ENCODE measurements around the gene IL11. TPM values are rescaled to one million over a fixed set of nuclear protein-coding genes. Genes with fewer than 3 reads are reported as not detected.

The IL11 gene
- total and polyA plus RNA-seq, 2 of the 13 experiments (the other 11 are each of a cell fraction or from before 2014, with no cell fraction given), result 2.5 to 2.9 TPM

GRCh38 chr19:55389386-55390317 is 19.4 kb upstream of the IL11 start (continued):
- TF ChIP-seq TFAP4 (IDR thresholded peaks at IDR 0.05; ENCODE audit: borderline replicate concordance, low read depth) (no peak), ZBTB42 (CRISPR knock-in tag; IDR thresholded peaks at IDR 0.05) (no peak), POLR2A (IDR thresholded peaks at IDR 0.05; ENCODE audit: insufficient read depth in 1 of 2, low read depth in 2 of 2, low read length in 2 of 2) (peak in 1 of 2 experiments; percentile 37; a peak in 2 of 4 replicates), ZNF430 (CRISPR knock-in tag; IDR thresholded peaks at IDR 0.05) (no peak), HBP1 (CRISPR knock-in tag; IDR thresholded peaks at IDR 0.05; ENCODE audit: low read depth) (no peak), ZNF556 (CRISPR knock-in tag; IDR thresholded peaks at IDR 0.05; ENCODE audit: borderline replicate concordance) (no peak), ZSCAN29 (CRISPR knock-in tag; conservative IDR thresholded peaks at IDR 0.05) (no peak), FOSL2 (CRISPR knock-in tag; IDR thresholded peaks at IDR 0.05) (no peak), ZNF800 (CRISPR knock-in tag; IDR thresholded peaks at IDR 0.05) (no peak)
